ENCODE data around the gene EYA2. TPM values are rescaled to one million over a fixed set of nuclear protein-coding genes. Genes with fewer than 3 reads are reported as not detected.

The EYA2 gene
- total and polyA plus RNA-seq, 11 donors = 0.30 to 4.2 (median 0.70) TPM

- Histone ChIP-seq H3K4me3 (no peak overlapping the region), H3K27me3 (peaks cover 0 to 10% (median 0%) of the 10 kb centered on the region in 9 donors), H3K4me1 (peaks cover 0 to 19% (median 7%) of the 10 kb centered on the region in 12 donors), H3K27ac (no peak overlapping the region), H3K36me3 (no peaks in the 10 kb centered on the region), H3K9me3 (no peaks in the 10 kb centered on the region)
- no peak for TF ChIP-seq POLR2A (IDR thresholded peaks at IDR 0.05)
- TF ChIP-seq CTCF (IDR thresholded peaks at IDR 0.05) = no peak
- intact Hi-C loops (cut with DNase I) = loop anchor here in 1 of 10 donors (10.0 kb wide), 1 partner anchor 313 kb away; the partner anchor contains the start of gene NCOA3
- ATAC-seq = no peak
- WGBS, 4 donors = 89 to 93% (median 91%) methylated on average over 3 of the region's 3 CpGs
- DNase-seq = no peak
Measured at GRCh38 chr20:47191956-47192355, 297.3 kb downstream of the EYA2 start.

GRCh38 chr20:47195573-47195972 lies 300.9 kb downstream of the EYA2 start:
- peak; percentile 13 to 33 (median 22) for ATAC-seq
- H3K36me3 ChIP-seq = no peaks in the 10 kb centered on the region
- TF ChIP-seq CTCF (IDR thresholded peaks at IDR 0.05) (no peak), POLR2A (IDR thresholded peaks at IDR 0.05) (no peak)
- H3K9me3 ChIP-seq = no peaks in the 10 kb centered on the region
- intact Hi-C loops (cut with DNase I) = loop anchor here in 8 of 10 donors (2.0 to 10.0 kb wide), 6 partner anchors 77 to 438 kb away; partner anchors contain the start of gene NCOA3 (in 1 of the 8)
- no peak overlapping the region for H3K4me3 ChIP-seq
- no peak for DNase-seq
- peaks cover 0 to 19% (median 7%) of the 10 kb centered on the region in 12 donors for H3K4me1 ChIP-seq
- WGBS, 4 donors = 41 to 54% (median 44%) methylated on average over 9 of the region's 9 CpGs
- H3K27me3 ChIP-seq = no peaks in the 10 kb centered on the region
- H3K27ac ChIP-seq = peak overlapping the region in 1 of 12 donors; percentile 17

- Histone ChIP-seq H3K4me3 (peak overlapping the region in 1 of 12 donors; percentile 5), H3K36me3 (no peaks in the 10 kb centered on the region), H3K27ac (peak overlapping the region in 1 of 12 donors; percentile 17), H3K4me1 (peaks cover 0 to 19% (median 7%) of the 10 kb centered on the region in 12 donors), H3K9me3 (no peaks in the 10 kb centered on the region), H3K27me3 (no peaks in the 10 kb centered on the region)
- TF ChIP-seq POLR2A (IDR thresholded peaks at IDR 0.05) (no peak), CTCF (IDR thresholded peaks at IDR 0.05) (peak; percentile 91 to 98 (median 95))
- WGBS, 4 donors = 39 to 47% (median 44%) methylated on average over 27 to 34 of the region's 34 CpGs
- intact Hi-C loops (cut with DNase I) = loop anchor here (1.0 to 10.0 kb wide), 10 partner anchors 76 to 439 kb away; partner anchors contain the start of gene NCOA3 (in 1 of the 10)
- ATAC-seq = peak; percentile 45 to 86 (median 83)
- DNase-seq = peak; percentile 60 to 84 (median 66)
Measured at GRCh38 chr20:47196091-47197081, 301.7 kb downstream of the EYA2 start.

- Histone ChIP-seq H3K27me3 (no peaks in the 10 kb centered on the region), H3K9me3 (no peaks in the 10 kb centered on the region), H3K4me3 (no peak overlapping the region), H3K4me1 (peaks cover 0 to 19% (median 7%) of the 10 kb centered on the region in 12 donors), H3K27ac (no peak overlapping the region), H3K36me3 (no peaks in the 10 kb centered on the region)
- ATAC-seq (no peak), DNase-seq (no peak)
- intact Hi-C loops (cut with DNase I) = loop anchor here in 8 of 10 donors (5.0 to 10.0 kb wide), 5 partner anchors 74 to 441 kb away; partner anchors contain the start of gene NCOA3 (in 1 of the 8)
- no peak for TF ChIP-seq CTCF (IDR thresholded peaks at IDR 0.05)
- no peak for TF ChIP-seq POLR2A (IDR thresholded peaks at IDR 0.05)
- WGBS, 4 donors = 93 to 96% (median 95%) methylated on average over 3 of the region's 3 CpGs
Measured at GRCh38 chr20:47198254-47198671, 303.6 kb downstream of the EYA2 start.

Data from heart left ventricle (tissue), 16 donors.